Right forelimb (tissue), 1 donor: ENCODE results near the gene LAMP1.
"Not testable (repeated sequence)": the region's sequence is repeated elsewhere in the genome, so short reads cannot be mapped to it uniquely, and the experiment has no call there.

Experiments used
- DNase-seq: peaks from one replicate; pipeline ENCODE4 v3.0.0-alpha.2; 2018

LAMP1 gene

DNA sequence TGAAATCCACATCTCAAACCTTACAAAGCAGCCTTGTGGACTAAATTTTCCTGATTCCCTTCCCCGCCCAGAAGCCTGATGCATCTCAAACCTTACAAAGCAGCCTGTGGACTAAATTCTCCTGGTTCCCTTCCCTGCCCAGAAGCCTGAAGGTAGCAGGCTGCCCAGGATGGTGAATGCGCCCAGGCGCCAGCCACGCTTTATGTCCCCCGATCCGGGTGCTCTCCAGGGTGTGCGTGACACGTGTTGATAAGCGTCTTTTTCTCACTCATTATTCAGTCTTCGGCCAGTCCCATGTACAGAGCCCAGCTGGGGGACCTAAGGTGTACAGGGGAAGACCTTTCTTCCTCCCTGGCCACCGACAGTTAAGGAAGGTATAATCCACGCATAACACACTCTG, 31.8 kb downstream of the LAMP1 start:
- DNase-seq = no peak

DNA sequence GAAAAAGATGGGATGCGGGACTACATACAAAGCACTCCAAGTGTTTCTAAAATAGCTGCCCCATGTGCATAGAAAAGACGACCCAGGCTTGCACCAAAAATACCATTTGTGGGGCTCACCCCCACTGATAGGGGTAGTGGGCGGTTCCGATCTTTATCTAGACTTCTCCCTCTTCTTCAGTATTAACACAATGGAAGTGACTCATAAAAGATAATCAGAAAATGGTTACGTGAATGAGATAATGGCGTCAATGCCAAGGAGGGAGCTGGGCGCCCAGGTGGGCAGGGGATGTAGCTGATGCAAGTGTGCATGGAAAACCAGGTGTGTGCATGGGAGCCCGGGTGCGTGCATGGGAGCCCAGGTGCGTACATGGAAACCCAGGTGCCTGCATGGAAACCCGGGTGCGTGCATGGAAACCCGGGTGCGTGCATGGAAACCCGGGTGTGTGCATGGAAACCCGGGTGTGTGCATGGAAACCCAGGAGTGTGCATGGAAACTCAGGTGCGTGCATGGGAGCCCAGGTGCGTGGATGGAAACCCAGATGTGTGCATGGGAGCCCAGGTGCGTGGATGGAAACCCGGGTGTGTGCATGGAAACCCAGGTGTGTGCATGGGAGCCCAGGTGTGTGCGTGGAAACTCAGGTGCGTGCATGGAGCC, 32.7 kb downstream of the LAMP1 start:
- DNase-seq = no peak

DNA sequence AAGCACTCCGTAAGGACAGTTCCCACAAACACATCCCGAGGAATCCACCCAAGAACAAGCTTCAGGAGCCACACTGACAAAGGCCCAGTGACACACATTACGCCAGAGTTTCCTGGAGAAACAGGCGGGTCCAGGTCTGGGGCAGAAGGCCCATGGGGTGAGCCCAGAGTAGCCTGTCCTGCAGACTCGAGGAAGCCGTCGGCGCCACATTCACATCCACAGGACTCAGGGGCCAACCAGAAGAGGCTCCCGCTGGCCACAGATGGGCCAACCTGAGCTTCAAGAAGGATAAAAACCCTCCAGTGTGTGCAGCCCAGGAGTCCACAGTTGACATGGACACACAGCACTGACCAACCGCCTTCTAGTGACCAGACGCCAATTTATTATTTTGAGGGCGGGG, 35.6 kb downstream of the LAMP1 start:
- DNase-seq = no peak

DNA sequence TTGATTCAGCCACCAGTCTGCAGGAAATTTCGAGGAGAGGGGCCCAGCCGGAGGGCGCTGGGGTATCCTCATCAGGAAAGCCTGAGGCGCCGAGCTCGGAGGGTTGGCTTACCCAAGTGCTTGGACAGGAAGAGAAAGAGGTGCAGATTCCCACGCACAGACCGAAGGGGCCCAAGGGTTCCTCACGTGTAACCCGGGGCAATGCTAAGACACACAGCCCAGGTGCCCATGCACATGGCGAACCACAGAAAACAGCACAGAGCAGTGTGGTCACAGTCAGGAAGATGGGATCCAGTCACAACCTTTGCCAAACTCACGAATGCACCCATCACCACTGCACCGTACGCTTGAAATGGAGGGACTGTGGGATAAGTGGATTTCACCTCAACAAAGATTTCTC, 36.0 kb downstream of the LAMP1 start:
- no peak for DNase-seq

DNA sequence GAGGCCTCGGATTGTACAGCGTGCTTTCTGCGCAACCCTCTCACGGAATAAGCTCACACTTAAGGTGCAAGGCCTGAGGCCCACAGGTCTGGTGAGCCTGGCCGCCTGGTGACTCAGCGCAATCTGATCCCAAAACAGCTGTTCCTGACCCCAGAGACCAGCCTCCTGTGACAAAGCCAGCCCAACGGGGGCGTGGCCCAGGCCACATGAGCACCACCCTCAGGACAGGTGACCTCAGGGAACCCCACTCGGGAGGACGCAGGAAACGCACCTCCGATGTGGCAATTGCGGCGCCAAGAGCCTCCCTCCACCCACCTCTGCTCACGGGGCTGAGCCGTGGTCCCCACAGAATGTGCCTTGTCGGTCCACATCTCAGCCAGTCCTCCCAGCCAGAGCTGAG, 40.5 kb downstream of the LAMP1 start:
- DNase-seq = no peak

DNA sequence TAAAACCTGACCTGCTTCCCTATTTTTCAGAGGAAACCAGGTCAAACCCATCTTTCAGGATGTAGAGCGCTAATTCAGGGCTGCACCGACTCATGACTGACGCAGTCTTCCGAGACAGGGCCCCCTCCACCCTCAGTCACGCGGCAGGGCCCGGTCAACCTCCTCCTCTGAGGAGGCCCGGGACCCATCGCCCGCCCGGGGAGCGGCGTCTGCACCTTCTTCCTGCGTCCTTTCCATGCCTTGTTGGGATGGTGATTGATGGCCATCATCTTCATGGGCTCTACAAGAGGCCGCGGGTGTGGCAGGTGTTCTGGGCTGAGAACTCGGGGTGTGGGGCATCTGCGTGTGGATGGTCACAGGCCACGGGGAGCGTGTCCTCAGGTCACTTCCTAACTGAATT, 40.9 kb downstream of the LAMP1 start:
- DNase-seq = no peak

DNA sequence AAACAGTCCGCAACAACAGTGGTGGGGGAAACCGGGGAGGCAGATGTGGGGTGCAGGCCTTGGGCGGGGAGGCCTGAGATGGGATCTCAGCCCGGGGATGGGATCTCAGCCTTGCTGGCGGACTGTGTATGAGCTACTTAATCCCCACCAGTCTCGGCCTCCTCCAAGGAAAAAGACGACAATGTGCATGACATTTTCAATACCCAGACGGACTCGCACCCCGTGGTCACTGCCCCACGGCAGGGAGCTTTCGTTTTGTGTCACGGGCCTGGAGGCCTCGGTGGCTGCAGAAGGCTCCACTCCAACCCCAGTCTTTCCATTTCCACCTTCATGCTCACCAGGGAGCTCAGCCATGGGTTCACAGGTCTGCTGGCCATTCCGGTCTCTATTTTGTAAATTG, 41.4 kb downstream of the LAMP1 start:
- no peak for DNase-seq

DNA sequence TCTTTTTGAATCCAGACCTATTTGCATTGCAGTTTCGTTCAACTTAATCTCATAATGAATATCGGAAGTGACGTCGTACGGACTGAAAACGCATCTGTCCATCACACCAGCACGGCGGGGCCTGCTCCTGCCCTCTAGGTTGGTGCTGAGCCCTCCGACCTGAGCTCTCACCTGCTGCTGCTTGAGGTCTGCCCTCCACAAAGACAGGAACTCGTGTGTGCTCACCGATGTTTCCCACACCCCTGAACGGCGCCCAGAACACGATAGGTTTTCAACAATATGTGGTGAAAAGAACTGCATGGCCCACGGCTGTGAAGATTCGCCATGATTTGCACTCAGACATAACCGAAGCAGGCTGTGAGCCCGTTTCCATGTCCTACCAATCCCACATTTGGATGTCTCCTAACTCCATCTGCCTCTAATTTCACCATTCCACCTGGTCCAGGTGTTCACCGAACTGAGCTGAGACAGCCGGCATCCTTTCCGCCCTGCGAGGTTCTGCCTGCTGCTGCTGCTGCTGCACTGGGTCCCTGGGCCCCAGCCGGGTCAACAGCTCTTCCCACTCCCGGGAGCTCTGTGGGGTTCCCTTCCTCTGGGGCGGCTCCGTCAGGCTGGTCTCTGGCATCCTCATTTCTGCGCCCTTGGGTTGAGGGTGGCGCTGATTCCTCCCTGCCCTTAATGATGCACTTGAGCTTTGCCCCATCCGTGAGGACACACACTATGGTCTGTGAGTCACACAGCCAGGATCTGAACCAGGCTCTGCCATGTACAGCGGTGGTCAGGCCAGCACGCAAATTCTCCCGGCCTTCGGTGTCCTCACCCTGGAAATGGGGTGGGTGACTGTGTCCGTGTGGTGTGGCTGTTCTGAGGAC, 46.0 kb downstream of the LAMP1 start:
- no peak for DNase-seq

DNA sequence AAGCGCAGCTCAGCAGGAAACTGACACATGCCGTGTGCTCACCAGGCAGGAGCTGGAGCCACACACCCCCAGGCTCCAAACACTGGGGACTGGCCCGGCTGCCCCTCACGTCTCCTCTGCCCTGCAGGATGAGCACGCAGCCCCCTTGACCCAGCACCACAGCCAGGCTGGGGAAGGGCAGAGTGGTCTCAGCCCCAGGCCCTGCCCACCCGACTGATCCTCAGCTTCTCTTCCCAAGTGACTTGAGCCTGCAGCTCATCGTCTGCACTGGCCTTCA, 46.6 kb downstream of the LAMP1 start:
- no peak for DNase-seq

DNA sequence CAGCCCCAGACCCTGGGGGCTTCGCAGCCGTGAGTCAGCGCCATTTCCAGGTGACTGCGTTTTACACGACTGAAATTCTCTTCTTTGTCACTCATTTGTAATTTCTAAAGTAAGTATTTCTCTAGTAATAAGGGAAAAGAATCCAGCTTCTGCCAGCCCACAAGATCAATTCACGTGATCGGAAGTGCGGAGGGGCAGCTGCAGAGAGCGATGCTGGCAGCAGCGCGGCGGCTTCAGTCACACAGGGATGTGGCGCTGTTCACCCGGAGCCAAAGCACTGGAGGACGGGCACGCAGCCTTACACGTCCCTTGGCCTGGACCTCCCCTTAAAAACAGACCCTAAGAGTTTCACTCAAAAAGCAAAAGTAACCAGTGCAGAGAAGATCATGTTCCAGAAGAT, 48.4 kb downstream of the LAMP1 start:
- DNase-seq = no peak

DNA sequence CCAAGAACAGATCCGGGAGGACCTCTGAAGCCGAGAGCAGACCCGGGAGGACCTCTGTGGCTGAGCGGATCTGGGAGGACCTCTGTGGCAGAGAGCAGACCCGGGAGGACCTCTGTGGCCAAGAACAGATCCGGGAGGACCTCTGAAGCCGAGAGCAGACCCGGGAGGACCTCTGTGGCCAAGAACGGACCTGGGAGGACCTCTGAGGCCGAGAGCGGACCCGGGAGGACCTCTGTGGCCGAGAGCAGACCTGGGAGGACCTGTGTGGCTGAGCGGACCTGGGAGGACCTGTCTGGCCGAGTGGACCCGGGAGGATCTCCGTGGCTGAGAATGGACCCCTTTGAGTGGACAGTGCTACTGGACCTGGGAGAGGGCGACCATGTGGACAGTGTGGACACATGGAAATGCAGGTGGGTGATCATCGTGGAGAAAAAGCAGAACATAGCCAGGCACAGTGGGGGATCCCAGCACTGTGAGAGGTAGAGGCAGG, 50.7 kb downstream of the LAMP1 start:
- DNase-seq = not testable (repeated sequence)

DNA sequence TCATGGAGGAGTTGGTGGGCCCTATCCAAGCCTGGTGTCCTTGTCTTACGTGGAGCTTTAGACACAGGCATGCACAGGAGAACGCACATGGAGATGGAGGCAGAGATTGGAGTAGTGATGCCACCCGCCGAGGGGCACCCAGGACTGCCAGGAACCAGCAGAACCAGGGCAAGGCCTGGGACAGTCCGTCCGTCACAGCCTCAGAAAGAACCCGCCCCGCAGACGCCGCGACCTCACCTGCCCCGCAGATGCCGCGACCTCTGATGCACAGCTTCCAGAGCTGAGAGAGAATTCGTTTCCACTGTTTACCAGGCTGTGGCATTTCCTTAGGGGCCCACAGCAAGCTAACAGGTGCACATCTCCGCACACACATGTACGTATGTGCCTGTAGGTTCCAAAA, 51.6 kb downstream of the LAMP1 start:
- DNase-seq = no peak

DNA sequence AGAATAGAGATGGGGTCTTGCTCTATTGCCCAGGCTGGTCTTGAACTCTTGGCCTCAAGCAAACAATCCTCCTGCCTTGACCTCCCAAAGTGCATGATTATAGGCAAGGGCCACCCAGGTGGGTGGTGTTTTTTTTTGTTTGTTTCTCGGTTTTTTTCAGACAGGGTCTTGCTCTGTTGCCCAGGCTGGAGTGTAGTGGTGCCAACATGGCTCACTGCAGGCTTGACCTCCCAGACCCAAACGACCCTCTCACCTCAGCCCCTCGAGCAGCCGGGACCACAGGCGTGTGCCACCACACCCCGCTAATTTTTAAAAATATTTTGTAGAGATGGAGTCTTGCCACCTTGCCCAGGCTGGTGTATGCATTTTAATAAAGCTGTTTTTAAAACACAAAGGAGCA, 52.0 kb downstream of the LAMP1 start:
- DNase-seq = no peak

DNA sequence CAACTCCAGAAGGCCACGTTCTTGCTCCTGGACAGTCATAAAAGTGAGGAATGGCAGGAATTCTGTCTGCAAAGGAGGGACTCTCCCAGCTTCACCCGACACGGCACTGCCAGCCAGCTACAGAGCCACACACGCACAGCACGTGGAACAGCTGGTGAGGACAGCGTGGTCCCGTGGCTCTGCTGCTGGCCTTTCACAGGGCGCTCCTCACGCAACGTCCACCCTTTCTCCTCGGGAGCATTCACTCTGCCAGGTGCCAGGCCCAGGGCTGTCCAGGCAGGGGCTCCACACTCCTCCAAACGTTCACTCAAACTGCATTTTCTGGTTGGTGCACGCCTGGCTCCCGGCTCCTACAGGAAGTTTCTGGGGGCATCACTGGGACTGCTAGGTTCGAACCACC, 52.5 kb downstream of the LAMP1 start:
- no peak for DNase-seq

DNA sequence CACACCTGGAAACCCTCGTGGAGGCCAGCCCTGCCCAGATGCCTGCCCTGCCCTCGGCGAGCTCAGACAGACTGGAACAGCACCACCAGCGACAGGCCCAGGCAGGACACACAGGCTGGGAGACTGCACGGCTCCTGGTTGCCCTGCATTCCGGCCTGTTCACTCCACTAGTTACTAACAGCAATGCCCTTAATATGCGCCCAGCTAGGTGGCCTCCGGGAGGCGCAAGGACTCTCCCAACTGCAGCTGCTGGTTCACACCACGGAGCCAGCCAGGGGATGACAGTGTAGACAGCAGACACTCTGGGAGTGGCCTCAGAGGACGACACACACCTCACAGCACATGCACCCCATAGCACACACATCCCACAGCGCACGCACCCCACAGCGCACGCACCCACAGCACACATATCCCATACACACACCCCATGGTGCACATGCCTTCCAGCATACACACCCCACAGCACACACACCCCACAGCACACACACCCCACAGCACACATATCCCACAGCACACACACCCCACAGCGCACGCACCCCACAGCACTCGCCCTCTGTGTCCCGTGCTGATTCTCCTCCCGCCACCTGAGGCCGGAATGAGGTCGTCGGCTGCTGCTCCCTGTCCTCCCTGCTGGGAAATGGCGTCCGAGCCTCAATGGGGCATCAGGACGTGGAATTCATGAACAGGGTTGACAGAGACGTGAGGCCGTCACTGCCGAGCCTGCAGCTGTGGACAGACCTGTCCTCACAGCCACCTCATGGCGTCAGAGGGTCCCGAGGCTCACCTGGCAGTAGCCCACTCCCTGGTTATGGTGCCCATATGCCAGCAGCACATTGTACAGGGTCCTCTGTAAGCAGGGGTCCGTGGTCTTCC, 53.3 kb downstream of the LAMP1 start:
- DNase-seq = no peak

DNA sequence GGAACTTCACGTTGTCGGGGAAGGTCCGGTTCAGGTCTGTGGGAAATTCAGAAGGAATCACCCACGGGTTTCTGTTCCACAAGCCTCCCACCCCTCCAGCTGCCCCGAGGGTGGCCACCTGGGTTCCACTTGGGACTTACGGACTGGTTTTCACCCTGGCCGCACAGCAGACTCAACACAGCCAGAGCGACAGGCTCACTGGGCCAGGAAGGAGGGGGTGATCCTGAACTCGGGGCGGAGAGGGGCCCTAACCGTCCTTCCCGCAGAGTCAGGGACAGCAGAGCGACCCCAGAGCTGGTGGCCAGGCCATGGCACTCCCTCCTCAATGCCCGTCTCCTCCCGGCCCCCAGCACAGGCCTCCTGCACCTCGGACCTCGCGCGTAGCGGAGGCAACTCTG, 53.9 kb downstream of the LAMP1 start:
- DNase-seq = no peak

DNA sequence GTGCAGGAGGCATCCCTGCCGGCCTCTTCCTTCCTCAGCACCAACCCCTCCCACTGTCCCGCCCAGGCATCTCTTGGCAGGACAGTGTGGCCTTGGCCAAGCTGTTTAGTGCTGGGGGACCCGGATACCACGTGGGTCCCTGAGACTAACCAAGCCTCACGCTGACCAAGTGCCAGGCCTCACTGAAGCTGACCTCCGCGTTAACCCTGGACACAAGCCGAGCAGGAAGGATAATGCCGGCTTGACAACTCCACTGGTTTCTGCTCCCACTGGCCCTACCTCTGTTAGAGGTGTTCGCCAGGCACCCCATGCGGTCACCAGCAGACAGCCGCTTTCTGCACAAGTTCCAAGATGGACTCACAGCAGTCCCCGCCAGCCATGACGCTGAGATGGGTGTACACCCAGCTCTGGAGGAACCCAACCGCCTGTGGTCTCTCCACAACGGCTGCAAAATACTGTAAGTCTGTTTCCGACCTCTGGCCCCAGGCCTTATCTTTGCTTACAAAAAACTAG, 54.5 kb downstream of the LAMP1 start:
- no peak for DNase-seq

DNA sequence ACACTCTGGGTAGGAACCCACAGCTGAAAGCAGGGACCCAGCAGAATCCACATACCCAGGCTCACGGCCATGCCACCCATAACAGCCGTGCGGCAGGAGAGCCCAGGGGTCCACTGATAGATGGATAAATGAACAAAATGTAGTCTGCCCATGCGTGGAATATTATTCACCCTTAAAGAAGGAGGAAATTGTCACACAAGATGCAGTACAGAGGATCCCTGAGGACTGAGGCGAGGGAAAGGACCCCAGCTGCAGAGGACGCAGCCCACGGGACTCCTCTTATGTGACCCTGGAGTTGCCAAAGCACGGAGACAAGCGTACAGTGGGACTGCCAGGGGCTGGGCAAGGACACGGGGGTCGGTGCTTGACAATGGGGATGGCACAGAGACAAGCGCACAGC, 56.2 kb downstream of the LAMP1 start:
- DNase-seq = no peak

DNA sequence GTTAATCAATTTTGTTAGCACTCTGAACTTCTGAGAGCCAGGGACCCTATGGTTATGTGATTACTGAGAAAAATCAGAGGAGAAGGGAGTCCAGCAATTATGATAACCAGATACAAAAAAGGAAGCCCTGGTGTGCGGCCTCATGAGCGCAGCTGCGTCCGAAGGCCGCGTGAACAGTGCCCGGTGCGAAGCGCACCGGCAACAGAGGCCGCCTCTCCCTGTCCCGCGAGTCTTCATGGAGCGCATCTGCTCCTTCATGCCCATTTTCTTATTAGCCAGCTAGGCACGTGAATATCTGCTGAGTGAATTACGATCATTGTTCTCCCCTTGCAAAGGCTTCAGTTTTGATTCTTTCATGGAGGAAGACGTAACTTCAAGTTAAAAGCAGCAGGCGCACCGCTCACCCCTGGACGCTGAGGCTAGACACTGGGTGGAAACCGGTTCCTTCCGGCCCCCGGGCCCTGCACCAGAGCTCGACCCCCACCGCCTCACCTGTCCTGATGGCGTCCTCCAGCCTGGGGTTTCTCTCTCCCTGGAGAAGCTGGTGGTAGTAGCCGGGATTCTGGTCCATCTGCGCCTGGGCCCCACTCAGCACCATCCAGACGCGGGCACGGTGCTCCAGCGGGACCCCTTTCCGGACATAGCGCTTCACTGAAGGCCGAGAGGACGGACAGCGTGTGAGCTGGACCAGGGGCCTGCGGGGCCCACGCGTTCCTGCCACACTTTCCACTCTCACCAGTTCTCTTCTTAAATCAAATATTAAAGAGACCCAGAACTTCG, 58.0 kb downstream of the LAMP1 start:
- no peak for DNase-seq

DNA sequence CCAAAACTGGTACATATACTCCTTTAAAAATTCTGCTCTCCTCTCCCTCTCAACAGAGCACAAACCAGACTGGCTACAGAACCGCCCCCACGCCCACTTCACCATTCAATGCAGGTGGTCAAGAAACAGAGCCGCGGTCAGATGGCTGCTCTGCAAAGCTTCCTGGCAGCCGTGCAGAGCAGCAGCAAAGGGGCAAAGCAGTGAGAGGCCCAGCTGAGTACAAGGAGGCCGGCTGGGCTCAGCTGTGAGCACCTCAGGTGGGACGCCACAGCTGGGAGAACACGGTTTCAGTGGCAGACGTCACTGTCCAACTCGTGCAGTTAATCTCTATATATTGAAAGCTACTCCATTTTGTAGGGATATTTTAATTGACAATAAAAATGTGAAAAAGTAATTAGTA, 58.6 kb downstream of the LAMP1 start:
- no peak for DNase-seq

DNA sequence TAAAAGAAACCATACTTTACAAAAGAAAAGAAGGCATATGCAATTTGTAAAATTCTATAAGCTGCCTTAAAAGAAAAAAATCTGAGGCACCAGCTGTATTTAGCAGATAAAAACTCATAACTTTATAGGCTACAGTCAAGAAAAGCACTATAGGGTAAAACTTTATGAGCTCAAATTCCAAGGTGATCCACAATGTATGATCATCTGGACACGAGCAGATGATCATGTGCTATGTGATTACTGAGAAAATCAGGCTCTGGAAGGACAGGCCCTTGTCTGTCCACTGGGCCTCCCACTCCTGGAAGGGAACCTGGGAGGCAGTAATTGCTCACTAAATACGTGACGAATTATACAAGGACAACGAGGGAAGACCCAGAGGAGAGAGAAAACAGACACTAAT, 59.6 kb downstream of the LAMP1 start:
- no peak for DNase-seq

DNA sequence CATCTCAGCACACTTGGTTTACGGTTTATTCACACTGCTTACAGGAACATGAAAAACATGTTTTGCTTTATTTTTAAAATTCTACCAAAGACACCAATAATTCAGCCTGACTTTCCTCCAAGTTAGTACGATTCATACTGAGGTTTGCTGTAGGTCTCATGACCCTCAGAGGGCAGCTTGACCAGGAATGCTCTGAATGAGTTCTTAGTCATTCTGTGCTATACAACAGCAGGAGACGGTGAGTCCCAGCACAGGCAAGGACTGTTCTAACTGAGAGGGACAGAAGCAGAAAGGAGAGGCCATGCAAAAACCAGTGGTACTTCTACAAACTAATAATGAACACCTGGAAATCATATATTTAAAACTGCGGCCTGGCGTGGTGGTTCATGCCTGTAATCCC, 60.5 kb downstream of the LAMP1 start:
- no peak for DNase-seq
